Gastroesophageal sphincter (tissue), 3 donors: ENCODE measurements around the gene NINL.

Experiments
- CTCF ChIP-seq, 4 experiments: fragments of 200-600 bp in 2 of 4; fragments of 450-650 bp in 2 of 4; sonication (generic) in 1 of 4; IDR thresholded peaks; one replicate each; pipeline ENCODE4 v1.5.1; 2017 to 2019; ENCODE audit warnings: antibody characterized with exemption in 4 of 4, mild to moderate bottlenecking in 2 of 4, moderate library complexity in 2 of 4
- EP300 ChIP-seq: sonication (generic); formaldehyde crosslinking; IDR thresholded peaks from one replicate; pipeline ENCODE4 v1.6.1; 2017; ENCODE audit warnings: antibody characterized with exemption, mild to moderate bottlenecking
- POLR2A ChIP-seq, 2 donors: fragments of 450-650 bp; IDR thresholded peaks; one replicate each; pipeline ENCODE4 v1.6.1; 2017; ENCODE audit warnings: antibody characterized with exemption in 2 of 2, mild to moderate bottlenecking in 2 of 2, moderate library complexity in 1 of 2
- POLR2AphosphoS5 ChIP-seq: sonication (generic); formaldehyde crosslinking; IDR thresholded peaks from one replicate; pipeline ENCODE4 v1.6.1; 2017; ENCODE audit warnings: antibody characterized with exemption

GRCh38 chr20:25439328-25439727, 146.0 kb downstream of the NINL start:
- TF ChIP-seq POLR2A (IDR thresholded peaks at IDR 0.05) (no peak), CTCF (IDR thresholded peaks at IDR 0.05) (no peak), POLR2AphosphoS5 (no peak), EP300 (no peak)
